WTC11 (cell line): ENCODE results near the gene SLC4A1AP. TPM values are rescaled to one million over a fixed set of nuclear protein-coding genes. Genes with fewer than 3 reads are reported as not detected.
A peak's percentile ranks its signal among the peaks of the same experiment; 100 is the strongest.

Source experiments
- ATAC-seq: fragments of 200-7000 bp; cut with Tn5 transposase; 2 replicates; pipeline ENCODE4 v1.10.0; 2021; ENCODE audit warnings: mild to moderate bottlenecking, moderate library complexity
- CTCF ChIA-PET: fragments of 300-600 bp; sonication (Branson Sonifier 250); formaldehyde crosslinking; loops from one replicate; lab custom pipeline; 2021; ENCODE audit warnings: antibody characterized with exemption; lab: Charles Lee
- POLR2A ChIA-PET: fragments of 350-600 bp; sonication (Branson Sonifier 250); formaldehyde crosslinking; loops from one replicate; lab custom pipeline; 2021; ENCODE audit warnings: antibody characterized with exemption; lab: Charles Lee
- DNase-seq: peaks from one replicate; pipeline ENCODE4 v3.0.0; 2021; ENCODE audit warnings: low spot score
- H3K27ac Mint-ChIP-seq: 2 replicates; pipeline ENCODE4 v1.8.0; 2021; ENCODE audit warnings: mixed read lengths
- H3K27me3 Mint-ChIP-seq: 2 replicates; pipeline ENCODE4 v1.8.0; 2021; ENCODE audit warnings: low read depth, mild to moderate bottlenecking, moderate library complexity, mixed read lengths
- H3K36me3 Mint-ChIP-seq: 2 replicates; pipeline ENCODE4 v1.8.0; 2021; ENCODE audit warnings: mixed read lengths
- H3K4me1 Mint-ChIP-seq: 2 replicates; pipeline ENCODE4 v1.8.0; 2022; ENCODE audit warnings: mixed read lengths
- H3K4me3 Mint-ChIP-seq: 2 replicates; pipeline ENCODE4 v1.8.0; 2021; ENCODE audit warnings: mild to moderate bottlenecking, moderate library complexity, mixed read lengths
- H3K9me3 Mint-ChIP-seq: 2 replicates; pipeline ENCODE4 v1.8.0; 2021; ENCODE audit warnings: mixed read lengths
- ARID4B ChIP-seq: sonication (generic); formaldehyde crosslinking; IDR thresholded peaks from 2 replicates; pipeline ENCODE4 v1.8.0; 2023; ENCODE audit warnings: missing genetic modification reagents, mild to moderate bottlenecking, borderline replicate concordance
- ATF2 ChIP-seq: sonication (generic); formaldehyde crosslinking; IDR thresholded peaks from 2 replicates; pipeline ENCODE4 v1.8.1; 2022; ENCODE audit warnings: low read depth, missing genetic modification reagents, borderline replicate concordance
- E2F4 ChIP-seq: sonication (generic); formaldehyde crosslinking; IDR thresholded peaks from 2 replicates; pipeline ENCODE4 v1.8.1; 2022; ENCODE audit warnings: low read depth, mild to moderate bottlenecking, moderate library complexity, missing genetic modification reagents, borderline replicate concordance
- ETV6 ChIP-seq: sonication (generic); formaldehyde crosslinking; IDR thresholded peaks from 2 replicates; pipeline ENCODE4 v1.8.1; 2022; ENCODE audit warnings: mild to moderate bottlenecking, missing genetic modification reagents
- MAX ChIP-seq: sonication (generic); formaldehyde crosslinking; IDR thresholded peaks from 2 replicates; pipeline ENCODE4 v1.8.0; 2022; ENCODE audit warnings: mild to moderate bottlenecking, missing genetic modification reagents
- TP53 ChIP-seq: sonication (generic); formaldehyde crosslinking; IDR thresholded peaks from 2 replicates; pipeline ENCODE4 v1.8.1; 2023; ENCODE audit warnings: mild to moderate bottlenecking, missing genetic modification reagents
- USF2 ChIP-seq: sonication (generic); formaldehyde crosslinking; IDR thresholded peaks from 2 replicates; pipeline ENCODE4 v1.8.1; 2023; ENCODE audit warnings: mild to moderate bottlenecking, missing genetic modification reagents, moderate library complexity
- ZNF263 ChIP-seq: sonication (generic); formaldehyde crosslinking; IDR thresholded peaks from 2 replicates; pipeline ENCODE4 v1.8.1; 2022; ENCODE audit warnings: low read depth, mild to moderate bottlenecking, moderate library complexity, missing genetic modification reagents
- ZNF423 ChIP-seq: fragments of 250-450 bp; sonication (Bioruptor Pico); IDR thresholded peaks from 2 replicates; pipeline ENCODE4 v2.1.2; 2022; ENCODE audit warnings: mild to moderate bottlenecking, moderate library complexity
- total RNA-seq: library from RNA; stranded (reverse); gene quantifications from 3 replicates; pipeline ENCODE4 v1.2.3, GENCODE V29; 2021
- TF ChIP-seq, protein P1 (sequence below): fragments of 200-600 bp; IDR thresholded peaks from 2 replicates; pipeline ENCODE4 v1.8.0; 2022; ENCODE audit warnings: antibody characterized with exemption
- TF ChIP-seq, protein P2 (sequence below): sonication (generic); formaldehyde crosslinking; IDR thresholded peaks from 2 replicates; pipeline ENCODE4 v1.8.0; 2022; ENCODE audit warnings: missing genetic modification reagents

The SLC4A1AP gene
- total RNA-seq, 1 experiment from 2014 or later: 20.1 TPM

DNA sequence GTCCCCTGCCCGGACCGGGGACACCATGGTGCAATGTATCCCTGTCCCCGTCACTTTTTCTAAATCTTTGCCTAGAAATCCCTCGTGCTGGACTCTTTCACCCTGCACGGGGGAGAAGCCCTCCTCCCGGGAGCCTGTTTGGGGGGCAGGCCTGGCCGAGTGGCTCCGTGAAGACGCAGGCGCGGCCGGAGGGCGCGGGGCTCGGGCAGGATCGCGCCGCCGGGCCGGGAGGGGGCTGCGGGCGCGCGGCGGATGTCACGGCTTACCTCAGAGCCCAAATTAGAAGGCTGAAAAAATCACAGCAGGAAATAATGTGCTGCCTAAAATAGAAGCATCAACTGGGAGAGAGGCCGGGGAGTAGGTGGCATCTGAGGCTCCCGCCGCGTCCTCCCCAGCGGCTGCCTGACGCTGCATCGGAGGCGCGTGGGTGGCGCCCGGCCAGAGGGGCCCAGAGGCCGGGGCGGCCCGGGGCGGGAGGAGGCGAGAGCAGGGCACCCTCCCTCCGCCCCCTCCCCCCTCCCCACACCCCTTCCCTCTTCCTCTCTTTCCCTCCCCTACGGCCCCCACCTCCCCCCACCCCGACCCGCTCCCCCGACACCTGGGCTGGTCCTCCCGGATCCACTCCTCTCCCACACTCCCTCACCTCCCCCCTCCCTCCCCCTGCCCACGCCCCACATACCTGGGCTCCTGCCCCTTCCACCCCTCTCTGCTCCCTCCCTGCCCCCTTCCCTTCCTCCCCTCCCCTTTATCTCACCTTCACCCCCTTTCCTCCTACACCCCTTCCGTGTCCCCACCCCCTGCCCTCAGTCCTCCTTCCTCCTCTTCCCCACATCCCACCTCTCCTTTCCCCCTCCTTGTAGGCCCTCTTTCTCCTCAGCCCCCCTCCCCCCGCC lies 51.9 kb downstream of the SLC4A1AP start:
- POLR2A ChIA-PET: interaction anchor here (1.4 kb wide), 1 partner anchor 37 kb away, joined by 10 read pairs; no protein-coding TSS in a partner anchor
- Mint-ChIP-seq H3K36me3 (no peaks in the 10 kb centered on the region), H3K9me3 (no peaks in the 10 kb centered on the region), H3K27me3 (peaks cover 17% of the 10 kb centered on the region), H3K4me3 (peak overlapping the region; percentile 81), H3K4me1 (peaks cover 18% of the 10 kb centered on the region), H3K27ac (no peak overlapping the region)
- ATAC-seq: peak; percentile 20
- TF ChIP-seq ETV6 (CRISPR knock-in tag) (0 out of 2 replicates have a peak, but pooled peaks have one; percentile 15), ZNF263 (CRISPR knock-in tag) (peak; percentile 12; the same call in 1 of the 2 replicates), E2F4 (CRISPR knock-in tag) (no peak), TP53 (CRISPR knock-in tag) (peak; percentile 25; the same call in 1 of the 2 replicates)
- DNase-seq: peak; percentile 35
- CTCF ChIA-PET: interaction anchor here (1.1 to 3.6 kb wide), 8 partner anchors 8 to 52 kb away, joined by 3 to 19 read pairs (median 10); no protein-coding TSS in a partner anchor

GRCh38 chr2:27716301-27717069 lies 52.8 kb downstream of the SLC4A1AP start:
- DNase-seq (peak; percentile 30), ATAC-seq (peak; percentile 41)
- 0 out of 2 replicates have a peak overlapping the region, but pooled peaks have one; percentile 64 for H3K27ac Mint-ChIP-seq
- H3K4me1 Mint-ChIP-seq: peaks cover 18% of the 10 kb centered on the region
- ChIA-PET CTCF (interaction anchor here (0.6 to 3.6 kb wide), 6 partner anchors 13 to 851 kb away, joined by 3 to 16 read pairs (median 6); no protein-coding TSS in a partner anchor), POLR2A (interaction anchor here (0.7 to 1.6 kb wide), 5 partner anchors 10 to 174 kb away, joined by 3 to 10 read pairs (median 4); partner anchors contain the start of genes BABAM2 and RBKS)
- H3K4me3 Mint-ChIP-seq: peak overlapping the region; percentile 76
- TF ChIP-seq MAX (CRISPR knock-in tag): 0 out of 2 replicates have a peak, but pooled peaks have one; percentile 22
- TF ChIP-seq ZNF423 (CRISPR knock-in tag): peak; percentile 56; the same call in 1 of the 2 replicates
- TF ChIP-seq ARID4B (CRISPR knock-in tag): no peak
- TF ChIP-seq, protein P1, sequence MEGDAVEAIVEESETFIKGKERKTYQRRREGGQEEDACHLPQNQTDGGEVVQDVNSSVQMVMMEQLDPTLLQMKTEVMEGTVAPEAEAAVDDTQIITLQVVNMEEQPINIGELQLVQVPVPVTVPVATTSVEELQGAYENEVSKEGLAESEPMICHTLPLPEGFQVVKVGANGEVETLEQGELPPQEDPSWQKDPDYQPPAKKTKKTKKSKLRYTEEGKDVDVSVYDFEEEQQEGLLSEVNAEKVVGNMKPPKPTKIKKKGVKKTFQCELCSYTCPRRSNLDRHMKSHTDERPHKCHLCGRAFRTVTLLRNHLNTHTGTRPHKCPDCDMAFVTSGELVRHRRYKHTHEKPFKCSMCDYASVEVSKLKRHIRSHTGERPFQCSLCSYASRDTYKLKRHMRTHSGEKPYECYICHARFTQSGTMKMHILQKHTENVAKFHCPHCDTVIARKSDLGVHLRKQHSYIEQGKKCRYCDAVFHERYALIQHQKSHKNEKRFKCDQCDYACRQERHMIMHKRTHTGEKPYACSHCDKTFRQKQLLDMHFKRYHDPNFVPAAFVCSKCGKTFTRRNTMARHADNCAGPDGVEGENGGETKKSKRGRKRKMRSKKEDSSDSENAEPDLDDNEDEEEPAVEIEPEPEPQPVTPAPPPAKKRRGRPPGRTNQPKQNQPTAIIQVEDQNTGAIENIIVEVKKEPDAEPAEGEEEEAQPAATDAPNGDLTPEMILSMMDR: no peak
- TF ChIP-seq, protein P2, sequence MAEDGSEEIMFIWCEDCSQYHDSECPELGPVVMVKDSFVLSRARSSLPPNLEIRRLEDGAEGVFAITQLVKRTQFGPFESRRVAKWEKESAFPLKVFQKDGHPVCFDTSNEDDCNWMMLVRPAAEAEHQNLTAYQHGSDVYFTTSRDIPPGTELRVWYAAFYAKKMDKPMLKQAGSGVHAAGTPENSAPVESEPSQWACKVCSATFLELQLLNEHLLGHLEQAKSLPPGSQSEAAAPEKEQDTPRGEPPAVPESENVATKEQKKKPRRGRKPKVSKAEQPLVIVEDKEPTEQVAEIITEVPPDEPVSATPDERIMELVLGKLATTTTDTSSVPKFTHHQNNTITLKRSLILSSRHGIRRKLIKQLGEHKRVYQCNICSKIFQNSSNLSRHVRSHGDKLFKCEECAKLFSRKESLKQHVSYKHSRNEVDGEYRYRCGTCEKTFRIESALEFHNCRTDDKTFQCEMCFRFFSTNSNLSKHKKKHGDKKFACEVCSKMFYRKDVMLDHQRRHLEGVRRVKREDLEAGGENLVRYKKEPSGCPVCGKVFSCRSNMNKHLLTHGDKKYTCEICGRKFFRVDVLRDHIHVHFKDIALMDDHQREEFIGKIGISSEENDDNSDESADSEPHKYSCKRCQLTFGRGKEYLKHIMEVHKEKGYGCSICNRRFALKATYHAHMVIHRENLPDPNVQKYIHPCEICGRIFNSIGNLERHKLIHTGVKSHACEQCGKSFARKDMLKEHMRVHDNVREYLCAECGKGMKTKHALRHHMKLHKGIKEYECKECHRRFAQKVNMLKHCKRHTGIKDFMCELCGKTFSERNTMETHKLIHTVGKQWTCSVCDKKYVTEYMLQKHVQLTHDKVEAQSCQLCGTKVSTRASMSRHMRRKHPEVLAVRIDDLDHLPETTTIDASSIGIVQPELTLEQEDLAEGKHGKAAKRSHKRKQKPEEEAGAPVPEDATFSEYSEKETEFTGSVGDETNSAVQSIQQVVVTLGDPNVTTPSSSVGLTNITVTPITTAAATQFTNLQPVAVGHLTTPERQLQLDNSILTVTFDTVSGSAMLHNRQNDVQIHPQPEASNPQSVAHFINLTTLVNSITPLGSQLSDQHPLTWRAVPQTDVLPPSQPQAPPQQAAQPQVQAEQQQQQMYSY (CRISPR knock-in tag): peak; percentile 51; the same call in 1 of the 2 replicates
- no peak for TF ChIP-seq USF2 (CRISPR knock-in tag)
- TF ChIP-seq ATF2 (CRISPR knock-in tag): no peak
- H3K27me3 Mint-ChIP-seq: peaks cover 17% of the 10 kb centered on the region
- no peaks in the 10 kb centered on the region for H3K9me3 Mint-ChIP-seq
- H3K36me3 Mint-ChIP-seq: no peaks in the 10 kb centered on the region
